WTC11 (cell line): ENCODE results near the gene BACH2. TPM values are rescaled to one million over a fixed set of nuclear protein-coding genes. Genes with fewer than 3 reads are reported as not detected.

Experiments
- ATAC-seq: fragments of 200-7000 bp; cut with Tn5 transposase; 2 replicates; pipeline ENCODE4 v1.10.0; 2021; ENCODE audit warnings: mild to moderate bottlenecking, moderate library complexity
- CTCF ChIA-PET: fragments of 300-600 bp; sonication (Branson Sonifier 250); formaldehyde crosslinking; loops from one replicate; lab custom pipeline; 2021; ENCODE audit warnings: antibody characterized with exemption; lab: Charles Lee
- POLR2A ChIA-PET: fragments of 350-600 bp; sonication (Branson Sonifier 250); formaldehyde crosslinking; loops from one replicate; lab custom pipeline; 2021; ENCODE audit warnings: antibody characterized with exemption; lab: Charles Lee
- DNase-seq: peaks from one replicate; pipeline ENCODE4 v3.0.0; 2021; ENCODE audit warnings: low spot score
- H3K27ac Mint-ChIP-seq: 2 replicates; pipeline ENCODE4 v1.8.0; 2021; ENCODE audit warnings: mixed read lengths
- H3K27me3 Mint-ChIP-seq: 2 replicates; pipeline ENCODE4 v1.8.0; 2021; ENCODE audit warnings: low read depth, mild to moderate bottlenecking, moderate library complexity, mixed read lengths
- H3K36me3 Mint-ChIP-seq: 2 replicates; pipeline ENCODE4 v1.8.0; 2021; ENCODE audit warnings: mixed read lengths
- H3K4me1 Mint-ChIP-seq: 2 replicates; pipeline ENCODE4 v1.8.0; 2022; ENCODE audit warnings: mixed read lengths
- H3K4me3 Mint-ChIP-seq: 2 replicates; pipeline ENCODE4 v1.8.0; 2021; ENCODE audit warnings: mild to moderate bottlenecking, moderate library complexity, mixed read lengths
- H3K9me3 Mint-ChIP-seq: 2 replicates; pipeline ENCODE4 v1.8.0; 2021; ENCODE audit warnings: mixed read lengths
- ETV6 ChIP-seq: sonication (generic); formaldehyde crosslinking; IDR thresholded peaks from 2 replicates; pipeline ENCODE4 v1.8.1; 2022; ENCODE audit warnings: mild to moderate bottlenecking, missing genetic modification reagents
- GRHL2 ChIP-seq: fragments of 250-450 bp; sonication (Bioruptor Pico); IDR thresholded peaks from 2 replicates; pipeline ENCODE4 v1.8.0; 2022; ENCODE audit warnings: mild to moderate bottlenecking, moderate library complexity; ENCODE audit not compliant: insufficient replicate concordance, severe bottlenecking
- HMGA2 ChIP-seq: fragments of 250-450 bp; sonication (Bioruptor Pico); IDR thresholded peaks from 2 replicates; pipeline ENCODE4 v1.4.0; 2021; ENCODE audit warnings: mild to moderate bottlenecking, moderate library complexity
- IRF2 ChIP-seq: sonication (generic); formaldehyde crosslinking; IDR thresholded peaks from 2 replicates; pipeline ENCODE4 v1.8.0; 2022; ENCODE audit warnings: low read depth, missing genetic modification reagents, borderline replicate concordance
- MYBL2 ChIP-seq: sonication (generic); formaldehyde crosslinking; IDR thresholded peaks from 2 replicates; pipeline ENCODE4 v1.8.1; 2023; ENCODE audit warnings: mild to moderate bottlenecking, moderate library complexity, missing genetic modification reagents
- PRDM15 ChIP-seq: sonication (generic); formaldehyde crosslinking; IDR thresholded peaks from 2 replicates; pipeline ENCODE4 v1.8.0; 2022; ENCODE audit warnings: missing genetic modification reagents
- PRRX2 ChIP-seq: fragments of 250-450 bp; sonication (Bioruptor Pico); IDR thresholded peaks from 2 replicates; pipeline ENCODE4 v1.8.0; 2021; ENCODE audit warnings: mild to moderate bottlenecking
- SP1 ChIP-seq: sonication (generic); formaldehyde crosslinking; conservative IDR thresholded peaks from 2 replicates; pipeline ENCODE4 v1.8.1; 2022; ENCODE audit warnings: missing genetic modification reagents
- TEAD1 ChIP-seq: sonication (generic); formaldehyde crosslinking; IDR thresholded peaks from 2 replicates; pipeline ENCODE4 v1.8.0; 2022; ENCODE audit warnings: mild to moderate bottlenecking, missing genetic modification reagents
- ZBTB21 ChIP-seq: sonication (generic); formaldehyde crosslinking; IDR thresholded peaks from 2 replicates; pipeline ENCODE4 v1.8.1; 2023; ENCODE audit warnings: mild to moderate bottlenecking, missing genetic modification reagents, borderline replicate concordance
- ZNF219 ChIP-seq: sonication (generic); formaldehyde crosslinking; IDR thresholded peaks from 2 replicates; pipeline ENCODE4 v1.8.0; 2023; ENCODE audit warnings: missing genetic modification reagents, mild to moderate bottlenecking, borderline replicate concordance
- ZNF281 ChIP-seq: sonication (generic); formaldehyde crosslinking; IDR thresholded peaks from 2 replicates; pipeline ENCODE4 v1.8.0; 2023; ENCODE audit warnings: mild to moderate bottlenecking, missing genetic modification reagents
- ZNF416 ChIP-seq: fragments of 250-450 bp; sonication (Bioruptor Pico); IDR thresholded peaks from 2 replicates; pipeline ENCODE4 v1.9.0; 2021; ENCODE audit warnings: mild to moderate bottlenecking, inconsistent platforms
- ZNF512 ChIP-seq: sonication (generic); formaldehyde crosslinking; IDR thresholded peaks from 2 replicates; pipeline ENCODE4 v1.8.1; 2022; ENCODE audit warnings: missing genetic modification reagents, borderline replicate concordance
- ZNF671 ChIP-seq: fragments of 250-450 bp; sonication (Bioruptor Pico); IDR thresholded peaks from 2 replicates; pipeline ENCODE4 v1.8.0; 2021; ENCODE audit warnings: mild to moderate bottlenecking
- total RNA-seq: library from RNA; stranded (reverse); gene quantifications from 3 replicates; pipeline ENCODE4 v1.2.3, GENCODE V29; 2021
- TF ChIP-seq, protein P1 (sequence below): fragments of 200-600 bp; IDR thresholded peaks from 2 replicates; pipeline ENCODE4 v1.8.0; 2022; ENCODE audit warnings: antibody characterized with exemption

BACH2 gene
- total RNA-seq, 1 experiment from 2014 or later: 5.9 TPM

DNA sequence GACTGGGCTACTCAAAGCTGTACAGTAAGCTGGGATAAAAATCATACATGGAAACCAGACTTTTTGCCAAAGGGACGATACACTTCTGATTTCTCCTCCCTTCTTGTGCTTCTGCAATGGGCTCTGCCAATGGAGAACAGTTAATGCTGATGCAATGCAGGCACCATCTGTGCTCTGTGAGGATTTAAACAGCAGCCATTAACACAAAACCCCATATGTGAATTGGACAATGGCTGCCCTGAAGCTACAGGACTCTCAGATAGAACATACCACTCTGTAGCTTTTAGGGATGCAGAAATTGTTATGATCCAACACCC lies 330.5 kb downstream of the BACH2 start (continued):
- no peak for TF ChIP-seq PRRX2
- TF ChIP-seq, protein P1, sequence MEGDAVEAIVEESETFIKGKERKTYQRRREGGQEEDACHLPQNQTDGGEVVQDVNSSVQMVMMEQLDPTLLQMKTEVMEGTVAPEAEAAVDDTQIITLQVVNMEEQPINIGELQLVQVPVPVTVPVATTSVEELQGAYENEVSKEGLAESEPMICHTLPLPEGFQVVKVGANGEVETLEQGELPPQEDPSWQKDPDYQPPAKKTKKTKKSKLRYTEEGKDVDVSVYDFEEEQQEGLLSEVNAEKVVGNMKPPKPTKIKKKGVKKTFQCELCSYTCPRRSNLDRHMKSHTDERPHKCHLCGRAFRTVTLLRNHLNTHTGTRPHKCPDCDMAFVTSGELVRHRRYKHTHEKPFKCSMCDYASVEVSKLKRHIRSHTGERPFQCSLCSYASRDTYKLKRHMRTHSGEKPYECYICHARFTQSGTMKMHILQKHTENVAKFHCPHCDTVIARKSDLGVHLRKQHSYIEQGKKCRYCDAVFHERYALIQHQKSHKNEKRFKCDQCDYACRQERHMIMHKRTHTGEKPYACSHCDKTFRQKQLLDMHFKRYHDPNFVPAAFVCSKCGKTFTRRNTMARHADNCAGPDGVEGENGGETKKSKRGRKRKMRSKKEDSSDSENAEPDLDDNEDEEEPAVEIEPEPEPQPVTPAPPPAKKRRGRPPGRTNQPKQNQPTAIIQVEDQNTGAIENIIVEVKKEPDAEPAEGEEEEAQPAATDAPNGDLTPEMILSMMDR: no peak
- TF ChIP-seq ZNF416 (CRISPR knock-in tag): no peak
- no peak for TF ChIP-seq PRDM15
- no peak for TF ChIP-seq GRHL2 (CRISPR knock-in tag)
- TF ChIP-seq ZNF281 (CRISPR knock-in tag): no peak

GRCh38 chr6:89965441-89966227 lies 331.0 kb downstream of the BACH2 start:
- ChIA-PET CTCF (interaction anchor here (1.4 to 1.8 kb wide), 2 partner anchors 14 to 25 kb away, joined by 4 to 9 read pairs; no protein-coding TSS in a partner anchor), POLR2A (no interaction called here)
- no peak overlapping the region for H3K4me3 Mint-ChIP-seq
- no peak for TF ChIP-seq TEAD1
- H3K9me3 Mint-ChIP-seq: no peaks in the 10 kb centered on the region
- H3K27ac Mint-ChIP-seq: no peak overlapping the region
- peaks cover 5% of the 10 kb centered on the region; the same call in 1 of the 2 replicates for H3K4me1 Mint-ChIP-seq
- no peaks in the 10 kb centered on the region for H3K27me3 Mint-ChIP-seq
- no peaks in the 10 kb centered on the region for H3K36me3 Mint-ChIP-seq
- ATAC-seq (no peak), DNase-seq (no peak)

GRCh38 chr6:89963391-89963790 lies 333.3 kb downstream of the BACH2 start:
- CTCF ChIA-PET: no interaction called here
- TF ChIP-seq HMGA2: no peak
- TF ChIP-seq ZBTB21 (CRISPR knock-in tag): no peak
- TF ChIP-seq IRF2: no peak
- TF ChIP-seq PRRX2: no peak
- TF ChIP-seq ETV6: no peak
- no peak overlapping the region for H3K27ac Mint-ChIP-seq
- POLR2A ChIA-PET: no interaction called here
- no peaks in the 10 kb centered on the region for H3K36me3 Mint-ChIP-seq
- no peaks in the 10 kb centered on the region for H3K27me3 Mint-ChIP-seq
- H3K4me3 Mint-ChIP-seq: no peak overlapping the region
- ATAC-seq (no peak), DNase-seq (no peak)
- no peaks in the 10 kb centered on the region for H3K9me3 Mint-ChIP-seq
- H3K4me1 Mint-ChIP-seq: peaks cover 5% of the 10 kb centered on the region; the same call in 1 of the 2 replicates

GRCh38 chr6:89961481-89961880 lies 335.2 kb downstream of the BACH2 start:
- POLR2A ChIA-PET: no interaction called here
- H3K9me3 Mint-ChIP-seq: no peaks in the 10 kb centered on the region
- CTCF ChIA-PET: no interaction called here
- TF ChIP-seq ZNF219 (CRISPR knock-in tag) (no peak), HMGA2 (no peak), ZNF281 (CRISPR knock-in tag) (no peak), ETV6 (no peak), ZNF512 (CRISPR knock-in tag) (no peak), SP1 (CRISPR knock-in tag) (no peak), MYBL2 (CRISPR knock-in tag) (no peak), ZNF671 (CRISPR knock-in tag) (no peak)

More at GRCh38 chr6:89961481-89961880, 335.2 kb downstream of the BACH2 start:
- DNase-seq: no peak
- H3K4me3 Mint-ChIP-seq: no peak overlapping the region
- ATAC-seq: no peak
- H3K27ac Mint-ChIP-seq: no peak overlapping the region
- no peaks in the 10 kb centered on the region for H3K27me3 Mint-ChIP-seq
- no peaks in the 10 kb centered on the region for H3K36me3 Mint-ChIP-seq
- H3K4me1 Mint-ChIP-seq: peaks cover 5% of the 10 kb centered on the region; the same call in 1 of the 2 replicates
